Left lung (tissue), 10 donors: ENCODE data around the gene KCNG2. TPM values are rescaled to one million over a fixed set of nuclear protein-coding genes. Genes with fewer than 3 reads are reported as not detected.
"Not testable (repeated sequence)": the region's sequence is repeated elsewhere in the genome, so short reads cannot be mapped to it uniquely, and the experiment has no call there.

Source experiments
- ATAC-seq: fragments of 200-7000 bp; cut with Tn5 transposase; one replicate; pipeline ENCODE4 v1.9.1; 2020; ENCODE audit warnings: moderate library complexity
- DNase-seq, 4 donors: peaks; one replicate each; pipeline ENCODE4 v3.0.0-alpha.2; 2013 to 2020
- H3K27ac ChIP-seq, 2 donors: fragments of 200-600 bp; sonication (generic) in 1 of 2; one replicate each; pipeline versions ENCODE4 v1.5.0 to v1.8.0; 2020 to 2021
- H3K27me3 ChIP-seq, 2 donors: fragments of 200-600 bp; sonication (generic) in 1 of 2; one replicate each; pipeline versions ENCODE4 v1.5.0 to v1.8.0; 2020 to 2021
- H3K36me3 ChIP-seq, 2 donors: fragments of 200-600 bp; sonication (generic) in 1 of 2; one replicate each; pipeline versions ENCODE4 v1.5.0 to v1.8.0; 2020 to 2021
- H3K4me1 ChIP-seq, 2 donors: fragments of 200-600 bp; one replicate each; pipeline ENCODE4 v1.8.0; 2021
- H3K4me3 ChIP-seq, 2 donors: fragments of 200-600 bp; sonication (generic) in 1 of 2; one replicate each; pipeline versions ENCODE4 v1.5.0 to v1.8.0; 2020 to 2021; ENCODE audit warnings: mild to moderate bottlenecking in 1 of 2
- H3K9me3 ChIP-seq, 2 donors: fragments of 200-600 bp; sonication (generic) in 1 of 2; one replicate each; pipeline versions ENCODE4 v1.5.0 to v1.8.0; 2020 to 2021
- intact Hi-C, 2 donors: fragments of 100-400 bp; cut with DNase I; formaldehyde crosslinking; loops; one replicate each; pipeline versions ENCODE4 v1.11.2 to v1.14.2; 2022
- polyA plus RNA-seq, 6 donors: library from polyadenylated mRNA; unstranded; fragments of 120-200 nt; gene quantifications; one replicate each; pipeline ENCODE4 v1.2.1, GENCODE V29; 2013; ENCODE audit not compliant: insufficient read length in 6 of 6
- total RNA-seq, 2 donors: library from RNA; stranded (reverse); fragmentation: NEBNext Ultra II Directional; extraction: Animal tissue kit (Norgen Biotek cat#: 25700); gene quantifications; one replicate each; pipeline ENCODE4 v1.2.1, GENCODE V29; 2021
- TF ChIP-seq, protein P1 (sequence below), 2 donors: fragments of 200-600 bp; sonication (generic) in 1 of 2; IDR thresholded peaks; one replicate each; pipeline versions ENCODE4 v1.5.0 to v1.8.0; 2021; ENCODE audit warnings: antibody characterized with exemption in 2 of 2
- donor health status: DM: no; HTN: yes; CAD: no.
- donor health status: DM: no; HTN: no; CAD: no.

The KCNG2 gene
- total and polyA plus RNA-seq, 8 donors, result 0.17 to 1.1 (median 0.31) TPM

DNA sequence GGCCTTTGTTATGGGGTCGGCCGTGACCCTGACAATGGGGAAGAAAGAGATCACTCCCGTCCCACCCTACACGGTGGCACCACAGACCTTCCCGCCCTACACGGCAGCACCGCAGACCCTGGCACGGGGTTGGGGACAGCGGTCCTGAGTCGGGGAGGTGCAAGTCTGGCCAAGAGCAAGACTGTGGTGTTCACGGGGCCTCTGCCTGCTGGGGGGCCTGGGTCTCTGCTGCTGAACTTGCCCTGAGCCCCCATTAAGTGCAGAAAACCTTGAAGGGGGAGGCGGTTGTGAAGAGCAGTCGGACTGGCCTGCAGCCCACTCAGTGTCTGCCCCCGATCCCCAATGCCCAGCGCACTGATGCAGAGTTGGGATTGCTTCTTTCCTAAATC lies 77.8 kb downstream of the KCNG2 start:
- ATAC-seq (no peak), DNase-seq (peak in 1 of 4 donors; percentile 61)
- Histone ChIP-seq H3K9me3 (no peaks in the 10 kb centered on the region), H3K4me1 (no peaks in the 10 kb centered on the region), H3K4me3 (no peak overlapping the region), H3K36me3 (no peaks in the 10 kb centered on the region), H3K27me3 (peaks cover 0 to 43% of the 10 kb centered on the region in 2 donors), H3K27ac (no peak overlapping the region)
- intact Hi-C loops, result loop anchor here in 1 of 2 donors (10.0 kb wide), 1 partner anchor 61 kb away; no protein-coding TSS in a partner anchor
- TF ChIP-seq, protein P1, sequence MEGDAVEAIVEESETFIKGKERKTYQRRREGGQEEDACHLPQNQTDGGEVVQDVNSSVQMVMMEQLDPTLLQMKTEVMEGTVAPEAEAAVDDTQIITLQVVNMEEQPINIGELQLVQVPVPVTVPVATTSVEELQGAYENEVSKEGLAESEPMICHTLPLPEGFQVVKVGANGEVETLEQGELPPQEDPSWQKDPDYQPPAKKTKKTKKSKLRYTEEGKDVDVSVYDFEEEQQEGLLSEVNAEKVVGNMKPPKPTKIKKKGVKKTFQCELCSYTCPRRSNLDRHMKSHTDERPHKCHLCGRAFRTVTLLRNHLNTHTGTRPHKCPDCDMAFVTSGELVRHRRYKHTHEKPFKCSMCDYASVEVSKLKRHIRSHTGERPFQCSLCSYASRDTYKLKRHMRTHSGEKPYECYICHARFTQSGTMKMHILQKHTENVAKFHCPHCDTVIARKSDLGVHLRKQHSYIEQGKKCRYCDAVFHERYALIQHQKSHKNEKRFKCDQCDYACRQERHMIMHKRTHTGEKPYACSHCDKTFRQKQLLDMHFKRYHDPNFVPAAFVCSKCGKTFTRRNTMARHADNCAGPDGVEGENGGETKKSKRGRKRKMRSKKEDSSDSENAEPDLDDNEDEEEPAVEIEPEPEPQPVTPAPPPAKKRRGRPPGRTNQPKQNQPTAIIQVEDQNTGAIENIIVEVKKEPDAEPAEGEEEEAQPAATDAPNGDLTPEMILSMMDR (IDR thresholded peaks at IDR 0.05), result no peak

DNA sequence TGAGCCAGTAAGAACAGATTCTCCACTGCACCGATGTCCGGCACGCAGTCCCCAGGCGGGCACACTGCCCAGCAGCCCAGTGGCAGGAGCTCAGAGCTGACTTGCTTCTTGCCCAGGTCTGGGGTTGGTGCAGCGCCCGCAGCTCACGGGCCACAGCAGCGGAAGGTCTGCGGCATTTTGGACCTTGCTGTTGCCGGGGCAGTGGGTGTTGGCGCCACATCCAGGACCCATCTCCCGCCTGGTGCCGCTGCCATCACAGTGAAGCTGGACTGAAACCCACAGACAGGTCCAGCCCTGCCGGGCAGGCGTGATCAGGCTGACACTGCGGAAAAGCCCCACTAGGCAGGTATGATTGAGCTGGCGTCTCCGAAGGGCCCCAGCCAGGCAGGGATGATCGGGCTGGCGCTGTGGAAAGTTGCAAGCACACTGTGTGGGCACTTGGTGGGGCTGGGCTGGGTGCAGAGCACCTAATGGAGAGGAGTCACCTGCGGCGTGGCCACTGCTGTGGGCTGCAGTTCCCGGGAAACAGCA lies 78.3 kb downstream of the KCNG2 start:
- intact Hi-C loops, result loop anchor here in 1 of 2 donors (10.0 kb wide), 1 partner anchor 61 kb away; no protein-coding TSS in a partner anchor
- ATAC-seq (no peak), DNase-seq (peak in 1 of 4 donors; percentile 61)
- H3K27me3 ChIP-seq, result peaks cover 0 to 43% of the 10 kb centered on the region in 2 donors
- H3K4me3 ChIP-seq, result no peak overlapping the region
- no peaks in the 10 kb centered on the region for H3K4me1 ChIP-seq
- no peaks in the 10 kb centered on the region for H3K36me3 ChIP-seq
- no peaks in the 10 kb centered on the region for H3K9me3 ChIP-seq
- H3K27ac ChIP-seq, result no peak overlapping the region
- TF ChIP-seq, protein P1 (IDR thresholded peaks at IDR 0.05), result no peak

DNA sequence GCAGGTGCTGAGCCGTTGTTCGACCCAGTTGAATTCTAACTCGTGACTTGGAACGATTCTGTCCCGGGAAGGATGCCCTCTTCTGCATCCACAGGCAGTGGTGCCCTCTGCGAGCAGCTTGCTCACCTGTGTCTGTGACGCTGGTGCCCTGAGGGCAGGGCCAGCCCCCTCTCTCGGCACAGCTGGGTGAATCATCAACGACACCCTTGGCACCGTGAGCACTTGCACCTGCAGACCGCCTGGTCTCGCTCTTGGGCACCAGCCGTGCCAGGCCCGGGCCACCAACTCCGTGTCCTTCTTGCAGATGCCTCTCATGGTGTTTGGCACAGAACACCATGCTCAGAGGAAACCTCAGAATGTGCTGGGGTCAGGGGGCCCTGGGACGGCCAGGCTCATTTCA lies 78.8 kb downstream of the KCNG2 start:
- no peak overlapping the region for H3K27ac ChIP-seq
- TF ChIP-seq, protein P1 (IDR thresholded peaks at IDR 0.05), result no peak
- DNase-seq, result peak in 1 of 4 donors; percentile 68
- H3K4me1 ChIP-seq, result no peaks in the 10 kb centered on the region
- no peak for ATAC-seq
- H3K27me3 ChIP-seq, result peaks cover 0 to 43% of the 10 kb centered on the region in 2 donors
- intact Hi-C loops, result loop anchor here in 1 of 2 donors (10.0 kb wide), 1 partner anchor 62 kb away; no protein-coding TSS in a partner anchor
- H3K4me3 ChIP-seq, result no peak overlapping the region
- H3K36me3 ChIP-seq, result no peaks in the 10 kb centered on the region
- H3K9me3 ChIP-seq, result no peaks in the 10 kb centered on the region

DNA sequence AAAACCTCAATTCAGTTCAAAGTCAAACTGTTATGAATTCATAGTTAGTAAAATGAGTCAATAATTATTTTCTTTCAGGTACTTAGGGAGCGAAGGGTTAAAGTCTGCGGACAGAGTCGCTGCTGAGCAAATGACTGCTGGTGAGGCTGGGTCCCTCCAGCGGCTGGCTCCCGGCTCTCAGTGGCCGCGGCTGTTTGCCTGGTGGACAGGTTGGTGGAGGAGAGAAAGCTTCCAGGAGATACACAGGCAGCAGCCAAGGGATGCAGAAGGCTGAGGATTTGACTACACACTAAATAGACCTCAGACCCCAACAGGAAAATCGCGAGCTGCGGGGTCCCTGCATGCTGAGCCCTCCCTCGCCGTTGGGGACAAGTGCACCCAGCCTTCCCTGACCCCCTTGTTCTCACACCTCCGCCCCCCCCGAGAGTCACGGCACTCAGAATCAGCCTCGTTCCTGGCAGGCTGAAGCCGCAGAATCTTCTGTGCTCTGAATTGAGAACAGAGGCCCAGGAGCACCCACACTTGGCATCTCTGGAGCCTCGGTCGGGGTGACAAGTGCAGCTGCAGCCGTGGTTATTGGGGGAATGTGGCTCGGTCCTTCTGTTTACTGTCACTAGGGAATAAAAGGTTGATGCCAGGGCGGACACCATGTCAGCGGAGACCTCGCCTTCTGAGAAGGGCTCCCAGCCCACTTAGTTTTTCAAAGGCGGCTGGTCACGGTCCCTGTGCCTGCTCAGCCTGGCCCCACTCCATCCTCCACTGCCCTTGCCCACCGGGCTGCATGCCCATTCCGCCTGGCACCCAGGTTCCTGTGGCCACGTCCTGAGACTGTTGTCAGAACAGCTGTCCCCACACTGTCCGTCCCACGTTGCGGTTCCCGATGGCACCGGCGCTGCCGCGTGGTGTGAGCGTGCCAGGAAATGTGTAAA lies 79.7 kb downstream of the KCNG2 start:
- H3K27ac ChIP-seq, result no peak overlapping the region
- ATAC-seq, result no peak
- intact Hi-C loops, result loop anchor here in 1 of 2 donors (10.0 kb wide), 1 partner anchor 63 kb away; no protein-coding TSS in a partner anchor
- no peak overlapping the region for H3K4me3 ChIP-seq
- H3K4me1 ChIP-seq, result no peaks in the 10 kb centered on the region
- no peaks in the 10 kb centered on the region for H3K9me3 ChIP-seq
- DNase-seq, result peak in 1 of 4 donors; percentile 62
- H3K27me3 ChIP-seq, result peaks cover 0 to 43% of the 10 kb centered on the region in 2 donors
- no peaks in the 10 kb centered on the region for H3K36me3 ChIP-seq
- TF ChIP-seq, protein P1 (IDR thresholded peaks at IDR 0.05), result no peak

DNA sequence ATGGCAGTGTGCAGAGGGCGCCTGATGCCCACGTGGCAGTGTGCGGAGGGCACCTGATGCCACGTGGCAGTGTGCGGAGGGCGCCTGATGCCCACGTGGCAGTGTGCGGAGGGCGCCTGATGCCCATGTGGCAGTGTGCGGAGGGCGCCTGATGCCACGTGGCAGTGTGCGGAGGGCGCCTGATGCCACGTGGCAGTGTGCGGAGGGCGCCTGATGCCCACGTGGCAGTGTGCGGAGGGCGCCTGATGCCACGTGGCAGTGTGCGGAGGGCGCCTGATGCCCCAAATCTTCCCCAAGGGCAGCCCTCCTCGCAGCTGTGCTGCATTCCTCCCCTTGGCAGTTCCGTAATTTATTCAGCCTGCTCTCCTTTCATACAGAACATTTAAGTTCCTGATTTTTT lies 80.5 kb downstream of the KCNG2 start:
- intact Hi-C loops, result loop anchor here in 1 of 2 donors (10.0 kb wide), 1 partner anchor 63 kb away; no protein-coding TSS in a partner anchor
- ATAC-seq, DNase-seq: not testable (repeated sequence)

More for the DNA sequence above, 80.5 kb downstream of the KCNG2 start:
- not testable (repeated sequence) for H3K4me1 ChIP-seq, H3K27ac ChIP-seq, H3K36me3 ChIP-seq, H3K9me3 ChIP-seq, H3K4me3 ChIP-seq
- peaks cover 0 to 34% of the 10 kb centered on the region in 2 donors for H3K27me3 ChIP-seq
